Measurements from ENCODE around the gene ING4. TPM values are rescaled to one million over a fixed set of nuclear protein-coding genes. Genes with fewer than 3 reads are reported as not detected.
"Not testable (repeated sequence)": the region's sequence is repeated elsewhere in the genome, so short reads cannot be mapped to it uniquely, and the experiment has no call there.

The ING4 gene
- total RNA-seq (10 to 100 TPM in 4 of 5 donors, 1 to 10 TPM in 1; 8.7 to 51.8 (median 33.5) TPM), polyA plus RNA-seq (10 to 100 TPM; 25.5 to 53.6 (median 43.6) TPM)
- long read RNA-seq, donor 1, partial matches to known transcripts, result 0 of 7 reads
- long read RNA-seq, donor 1, other reads (novel, unspliced or antisense), result 0 of 7 reads
- long read RNA-seq, donor 2, transcript ING4-201 (8 exons, 1,709 nt), result major isoform, 7 of 15 reads
- long read RNA-seq, donor 2, partial matches to known transcripts, result 0 of 15 reads
- long read RNA-seq, donor 2, other reads (novel, unspliced or antisense), result 0 of 15 reads
- long read RNA-seq, donor 3, transcript ING4-202 (8 exons, 1,393 nt), result major isoform, 5 of 12 reads
- long read RNA-seq, donor 3, partial matches to known transcripts, result 0 of 12 reads
- long read RNA-seq, donor 3, other reads (novel, unspliced or antisense), result 0 of 12 reads
- long read RNA-seq, donor 4, partial matches to known transcripts, result 0 of 3 reads
- long read RNA-seq, donor 4, other reads (novel, unspliced or antisense), result 0 of 3 reads
- long read RNA-seq, donor 5, transcript ING4-201 (8 exons, 1,709 nt), result minor isoform, 7 of 26 reads
- long read RNA-seq, donor 5, transcript ING4-202 (8 exons, 1,393 nt), result major isoform, 9 of 26 reads
- long read RNA-seq, donor 5, partial matches to known transcripts, result 5 of 26 reads
- long read RNA-seq, donor 5, other reads (novel, unspliced or antisense), result 0 of 26 reads
- long read RNA-seq, donor 6, transcript ING4-201 (8 exons, 1,709 nt), result major isoform, 11 of 31 reads
- long read RNA-seq, donor 6, transcript ING4-202 (8 exons, 1,393 nt), result major isoform, 11 of 31 reads
- long read RNA-seq, donor 6, partial matches to known transcripts, result 0 of 31 reads
- long read RNA-seq, donor 6, other reads (novel, unspliced or antisense), result 0 of 31 reads
- long read RNA-seq, donor 7, transcript ING4-201 (8 exons, 1,709 nt), result major isoform, 10 of 22 reads
- long read RNA-seq, donor 7, transcript ING4-202 (8 exons, 1,393 nt), result minor isoform, 5 of 22 reads
- long read RNA-seq, donor 7, partial matches to known transcripts, result 5 of 22 reads
- long read RNA-seq, donor 7, other reads (novel, unspliced or antisense), result 0 of 22 reads
- long read RNA-seq, donor 8, transcript ING4-201 (8 exons, 1,709 nt), result minor isoform, 5 of 20 reads
- long read RNA-seq, donor 8, transcript ING4-202 (8 exons, 1,393 nt), result major isoform, 10 of 20 reads
- long read RNA-seq, donor 8, partial matches to known transcripts, result 0 of 20 reads
- long read RNA-seq, donor 8, other reads (novel, unspliced or antisense), result 0 of 20 reads
- long read RNA-seq, donor 9, transcript ING4-201 (8 exons, 1,709 nt), result major isoform, 7 of 17 reads
- long read RNA-seq, donor 9, transcript ING4-202 (8 exons, 1,393 nt), result major isoform, 7 of 17 reads
- long read RNA-seq, donor 9, partial matches to known transcripts, result 0 of 17 reads
- long read RNA-seq, donor 9, other reads (novel, unspliced or antisense), result 0 of 17 reads
- long read RNA-seq, donor 10, partial matches to known transcripts, result 0 of 8 reads
- long read RNA-seq, donor 10, other reads (novel, unspliced or antisense), result 0 of 8 reads

DNA sequence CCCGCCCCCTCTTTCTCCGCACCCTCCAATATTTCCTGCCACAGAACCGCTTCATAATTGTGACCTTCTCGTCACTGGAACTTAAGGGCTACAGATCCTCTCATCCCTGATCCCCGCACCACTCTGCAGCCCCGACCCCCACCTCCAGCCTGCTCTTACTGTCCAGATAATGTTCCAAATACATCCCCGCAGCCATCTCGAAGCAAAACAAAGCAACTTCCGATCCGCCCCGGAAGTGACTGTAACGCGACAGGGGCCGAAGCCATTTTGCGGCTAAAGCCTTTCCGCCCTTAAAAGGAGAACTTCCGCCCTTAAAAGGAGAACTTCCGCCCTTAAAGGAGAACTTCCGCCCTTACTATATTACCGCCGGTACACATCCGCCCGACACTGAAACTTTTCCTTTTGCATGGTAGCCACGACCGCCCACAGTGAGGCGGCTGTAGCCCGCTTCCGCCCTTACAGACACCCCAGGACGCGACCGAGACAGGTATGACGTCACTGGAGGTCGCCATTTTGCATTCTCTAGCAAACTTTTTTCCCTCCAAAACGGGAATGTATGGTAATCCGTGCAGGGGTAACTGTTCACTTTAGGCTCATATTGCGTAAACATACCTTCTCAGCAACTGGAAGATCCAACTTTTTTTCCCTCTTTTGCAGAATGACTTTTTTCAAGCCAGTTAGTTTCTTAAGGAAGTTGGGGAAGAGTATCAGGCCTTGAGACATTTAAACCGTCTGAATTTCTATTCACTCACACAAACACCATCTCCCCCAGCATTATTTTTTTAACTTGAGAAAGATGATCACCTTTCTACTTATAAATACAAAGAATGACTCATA is at the start of gene ING4:
Gene ING4 (minus strand): TSS at position 214 of the 837 bp plus-strand sequence. CDS start 18 bp downstream, at position 196.
- Histone ChIP-seq H3K4me1 (peaks cover 14 to 41% (median 21%) of the 10 kb centered on the region in 4 donors), H3K27ac (peak within 1 kb of the TSS; percentile 58 to 91 (median 85)), H3K36me3 (peaks cover 17 to 44% (median 36%) of the 10 kb centered on the region in 4 donors), H3K9me3 (no peaks in the 10 kb centered on the region), H3K4me3 (peak within 1 kb of the TSS; percentile 66 to 99 (median 88)), H3K27me3 (no peaks in the 10 kb centered on the region)
- intact Hi-C loops (cut with DNase I; ENCODE audit: low total_unique reads), result no loop called here
- peak; percentile 98 to 100 for DNase-seq
- 2 to 3% (median 2%) methylated on average over 37 of the region's 37 CpGs for WGBS, 5 donors
- TF ChIP-seq POLR2AphosphoS5 (IDR thresholded peaks at IDR 0.05) (peak; percentile 40 to 94 (median 64)), POLR2A (IDR thresholded peaks at IDR 0.05) (no peak), EP300 (IDR thresholded peaks at IDR 0.05) (no peak)
- TF ChIP-seq, protein P1, sequence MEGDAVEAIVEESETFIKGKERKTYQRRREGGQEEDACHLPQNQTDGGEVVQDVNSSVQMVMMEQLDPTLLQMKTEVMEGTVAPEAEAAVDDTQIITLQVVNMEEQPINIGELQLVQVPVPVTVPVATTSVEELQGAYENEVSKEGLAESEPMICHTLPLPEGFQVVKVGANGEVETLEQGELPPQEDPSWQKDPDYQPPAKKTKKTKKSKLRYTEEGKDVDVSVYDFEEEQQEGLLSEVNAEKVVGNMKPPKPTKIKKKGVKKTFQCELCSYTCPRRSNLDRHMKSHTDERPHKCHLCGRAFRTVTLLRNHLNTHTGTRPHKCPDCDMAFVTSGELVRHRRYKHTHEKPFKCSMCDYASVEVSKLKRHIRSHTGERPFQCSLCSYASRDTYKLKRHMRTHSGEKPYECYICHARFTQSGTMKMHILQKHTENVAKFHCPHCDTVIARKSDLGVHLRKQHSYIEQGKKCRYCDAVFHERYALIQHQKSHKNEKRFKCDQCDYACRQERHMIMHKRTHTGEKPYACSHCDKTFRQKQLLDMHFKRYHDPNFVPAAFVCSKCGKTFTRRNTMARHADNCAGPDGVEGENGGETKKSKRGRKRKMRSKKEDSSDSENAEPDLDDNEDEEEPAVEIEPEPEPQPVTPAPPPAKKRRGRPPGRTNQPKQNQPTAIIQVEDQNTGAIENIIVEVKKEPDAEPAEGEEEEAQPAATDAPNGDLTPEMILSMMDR (IDR thresholded peaks at IDR 0.05), result no peak

DNA sequence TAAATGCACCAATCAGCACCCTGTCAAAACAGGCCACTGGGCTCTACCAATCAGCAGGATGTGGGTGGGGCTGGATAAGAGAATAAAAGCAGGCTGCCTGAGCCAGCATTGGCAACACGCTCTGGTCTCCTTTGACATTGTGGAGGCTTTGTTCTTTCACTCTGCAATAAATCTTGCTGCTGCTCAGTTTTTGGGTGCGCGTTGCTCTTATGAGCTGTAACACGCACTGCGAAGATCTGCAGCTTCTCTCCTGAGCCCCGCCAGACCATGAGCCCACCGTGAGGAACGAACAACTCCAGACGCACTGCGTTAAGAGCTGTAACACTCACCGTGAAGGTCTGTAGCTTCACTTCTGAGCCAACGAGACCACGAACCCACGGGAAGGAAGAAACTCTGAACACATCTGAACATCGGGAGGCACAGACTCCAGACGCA is 46.1 kb upstream of the ING4 start:
- no peak for DNase-seq
- Histone ChIP-seq H3K4me1 (no peaks in the 10 kb centered on the region), H3K36me3 (no peaks in the 10 kb centered on the region), H3K27ac (no peak overlapping the region), H3K9me3 (no peaks in the 10 kb centered on the region), H3K27me3 (peaks cover 0 to 94% (median 15%) of the 10 kb centered on the region in 3 donors), H3K4me3 (no peak overlapping the region)
- intact Hi-C loops (cut with DNase I; ENCODE audit: low total_unique reads), result no loop called here
- WGBS, 5 donors, result 80 to 84% (median 82%) methylated on average over 16 of the region's 16 CpGs
- no peak for TF ChIP-seq EP300 (IDR thresholded peaks at IDR 0.05)
- no peak for TF ChIP-seq POLR2AphosphoS5 (IDR thresholded peaks at IDR 0.05)
- TF ChIP-seq, protein P1 (IDR thresholded peaks at IDR 0.05), result no peak
- TF ChIP-seq POLR2A (IDR thresholded peaks at IDR 0.05), result no peak

DNA sequence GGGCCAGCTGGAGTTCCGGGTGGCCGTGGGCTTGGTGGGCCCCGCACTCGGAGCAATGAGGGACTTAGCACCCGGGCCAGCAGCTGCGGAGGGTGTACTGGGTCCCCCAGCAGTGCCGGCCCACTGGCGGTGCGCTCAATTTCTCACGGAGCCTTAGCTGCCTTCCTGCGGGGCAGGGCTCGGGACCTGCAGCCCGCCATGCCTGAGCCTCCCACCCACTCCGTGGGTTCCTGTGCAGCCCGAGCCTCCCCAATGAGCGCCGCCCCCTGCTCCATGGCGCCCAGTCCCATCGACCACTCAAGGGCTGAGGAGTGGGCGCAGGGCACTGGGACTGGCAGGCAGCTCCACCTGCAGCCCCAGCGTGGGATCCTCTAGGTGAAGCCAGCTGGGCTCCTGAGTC is 45.4 kb upstream of the ING4 start:
- H3K27ac ChIP-seq; intact Hi-C loops (cut with DNase I; ENCODE audit: low total_unique reads); H3K4me3 ChIP-seq; DNase-seq; H3K36me3 ChIP-seq; H3K4me1 ChIP-seq; H3K9me3 ChIP-seq: not testable (repeated sequence)
- peaks cover 0 to 94% (median 22%) of the 10 kb centered on the region in 3 donors for H3K27me3 ChIP-seq
- WGBS, 5 donors, result 87 to 97% (median 94%) methylated on average over 8 to 21 of the region's 21 CpGs

DNA sequence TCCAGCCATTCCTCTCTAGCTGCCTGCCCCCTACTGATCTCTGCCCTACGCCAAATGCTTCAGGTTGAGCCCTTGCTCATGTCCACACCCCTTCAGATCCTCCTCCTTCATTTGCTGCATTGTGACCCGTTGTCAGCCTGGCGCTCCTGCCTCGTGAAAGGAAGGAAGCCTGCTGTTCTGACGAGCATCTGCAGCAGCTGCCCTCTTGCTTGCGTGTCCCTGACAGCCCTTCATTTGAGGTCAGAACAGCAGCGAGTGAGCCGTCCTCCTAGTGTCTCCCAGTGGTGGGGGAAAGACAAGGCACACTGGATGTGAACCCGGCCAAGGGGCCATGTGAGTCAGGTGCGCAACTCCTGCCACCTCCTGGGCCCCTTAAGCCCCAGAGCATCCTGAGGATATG is 40.7 kb upstream of the ING4 start:
- no peak overlapping the region for H3K4me3 ChIP-seq
- H3K4me1 ChIP-seq, result peaks cover 14 to 22% (median 18%) of the 10 kb centered on the region in 4 donors
- H3K36me3 ChIP-seq, result no peaks in the 10 kb centered on the region
- H3K27me3 ChIP-seq, result peaks cover 9 to 100% (median 55%) of the 10 kb centered on the region in 3 donors
- intact Hi-C loops (cut with DNase I; ENCODE audit: low total_unique reads), result no loop called here
- DNase-seq, result no peak
- 6 to 14% (median 11%) methylated on average over 10 of the region's 10 CpGs for WGBS, 5 donors
- no peaks in the 10 kb centered on the region for H3K9me3 ChIP-seq
- H3K27ac ChIP-seq, result no peak overlapping the region
- TF ChIP-seq POLR2A (IDR thresholded peaks at IDR 0.05) (no peak), EP300 (IDR thresholded peaks at IDR 0.05) (no peak), POLR2AphosphoS5 (IDR thresholded peaks at IDR 0.05) (no peak)
- TF ChIP-seq, protein P1 (IDR thresholded peaks at IDR 0.05), result no peak

All from stomach (tissue), 19 donors.